Fibroblast of upper back skin (primary cell): ENCODE measurements around the gene NPIPA3.
"Not testable (repeated sequence)": the region's sequence is repeated elsewhere in the genome, so short reads cannot be mapped to it uniquely, and the experiment has no call there.

Experiments used
- DNase-seq: peaks from one replicate; pipeline ENCODE4 v3.0.0-alpha.2; 2013

Gene NPIPA3

DNA sequence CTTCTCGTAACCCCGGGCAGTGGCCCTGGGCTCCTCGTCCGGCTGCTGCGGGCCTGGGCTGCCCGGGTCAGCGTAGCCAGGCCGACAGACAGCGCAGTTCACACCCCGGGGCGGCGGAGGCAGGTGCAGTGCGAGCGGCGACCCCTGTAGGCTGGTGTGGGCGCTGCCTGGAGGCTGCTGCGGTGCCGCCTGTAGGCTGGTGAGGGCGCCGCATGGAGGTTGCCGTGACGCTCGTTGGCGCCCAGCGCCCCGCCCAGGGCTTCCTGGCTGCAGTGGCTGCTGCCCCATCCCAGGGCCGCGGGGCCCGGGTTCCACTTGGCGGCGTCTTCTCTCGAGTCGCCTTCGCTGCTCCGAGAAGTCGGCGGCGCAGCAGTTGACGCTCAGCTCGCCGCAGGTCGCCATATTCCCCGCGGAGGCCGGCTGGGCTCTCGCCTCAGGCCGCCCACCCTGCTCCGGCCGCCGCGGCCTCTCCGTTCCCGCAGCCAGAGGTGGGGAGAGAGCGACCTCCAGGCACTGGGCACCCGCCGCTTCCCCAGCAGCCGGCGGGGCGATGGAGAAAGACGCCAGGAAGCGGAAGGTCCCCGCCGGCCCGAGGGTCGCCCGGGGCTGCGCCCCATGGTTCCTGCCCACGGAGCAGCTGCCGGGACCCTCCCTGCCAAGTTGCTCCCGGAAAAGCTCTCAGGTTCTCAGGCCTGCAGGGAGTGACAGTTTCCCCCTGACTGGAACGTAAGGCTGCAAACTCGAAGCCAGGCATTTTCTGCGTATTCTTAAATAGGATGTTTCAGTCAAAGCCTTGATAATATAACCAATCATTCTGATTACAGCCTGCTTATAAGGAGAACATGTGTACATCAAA lies at the start of gene NPIPA3:
NPIPA3 (plus strand) TSS at position 256 of the 856 bp plus-strand sequence. CDS start 5,533 bp downstream, outside the sequence.
- DNase-seq: not testable (repeated sequence)

DNA sequence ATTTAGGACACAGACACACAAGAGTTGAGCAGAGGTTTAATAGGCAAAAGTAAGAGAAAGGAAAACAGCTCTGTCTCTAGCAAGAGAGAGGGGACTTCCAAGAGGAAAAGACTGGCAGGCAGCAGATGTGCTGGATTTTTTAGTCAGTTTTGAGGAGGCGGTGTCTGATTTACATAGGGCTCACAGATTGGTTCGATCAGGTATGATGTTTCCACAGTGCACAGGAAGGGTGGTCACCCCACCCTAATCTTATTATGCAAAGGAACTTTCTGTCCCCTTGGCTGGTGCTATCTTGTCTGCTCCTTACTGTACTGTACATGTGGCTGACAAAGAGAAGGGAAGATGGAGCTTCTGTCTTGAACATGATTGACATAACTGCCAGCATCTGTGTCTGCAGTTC lies 45.1 kb upstream of the NPIPA3 start:
- DNase-seq: no peak

DNA sequence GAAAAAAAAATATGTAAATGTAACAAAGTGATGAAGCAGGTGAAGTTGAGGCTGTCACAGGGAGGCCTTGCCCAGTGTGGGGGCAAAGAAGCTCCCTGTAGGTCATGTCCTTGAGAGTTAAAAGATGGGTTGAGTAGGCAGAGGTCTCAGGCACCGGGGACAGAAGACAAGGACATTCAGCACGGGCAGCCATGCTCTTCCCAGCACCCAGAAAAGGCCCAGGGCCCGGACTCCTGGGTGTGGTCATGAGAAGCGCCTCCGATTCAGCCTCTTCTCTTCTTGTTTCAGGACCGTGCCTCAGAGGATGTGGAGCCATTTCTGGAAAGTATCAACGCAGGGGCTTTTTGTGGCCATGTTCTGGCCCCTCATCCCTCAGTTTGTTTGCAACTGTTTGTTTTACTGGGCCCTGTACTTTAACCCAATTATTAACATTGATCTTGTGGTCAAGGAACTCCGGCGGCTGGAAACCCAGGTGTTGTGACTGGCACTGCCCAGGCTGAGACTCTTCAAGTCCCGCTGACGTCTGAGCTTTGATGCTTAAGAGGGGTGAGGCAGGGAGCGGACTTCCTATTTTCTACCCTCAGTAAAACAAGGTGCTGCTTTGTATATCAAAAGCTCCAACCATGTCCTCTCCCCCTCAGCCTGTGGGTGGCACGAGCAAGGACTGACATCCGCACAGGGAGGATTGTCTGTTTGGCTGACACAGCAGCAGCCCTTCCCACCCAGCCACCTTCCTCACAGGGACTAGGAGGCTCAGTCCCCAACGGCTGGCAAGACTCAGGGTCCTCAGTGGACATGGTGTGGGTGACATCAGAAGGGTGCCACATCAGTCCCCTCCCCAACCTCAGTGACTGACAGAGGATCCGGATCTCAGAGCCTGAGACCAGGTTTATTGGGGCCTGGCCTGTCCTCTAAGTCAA lies 35.6 kb upstream of the NPIPA3 start:
- DNase-seq: no peak

DNA sequence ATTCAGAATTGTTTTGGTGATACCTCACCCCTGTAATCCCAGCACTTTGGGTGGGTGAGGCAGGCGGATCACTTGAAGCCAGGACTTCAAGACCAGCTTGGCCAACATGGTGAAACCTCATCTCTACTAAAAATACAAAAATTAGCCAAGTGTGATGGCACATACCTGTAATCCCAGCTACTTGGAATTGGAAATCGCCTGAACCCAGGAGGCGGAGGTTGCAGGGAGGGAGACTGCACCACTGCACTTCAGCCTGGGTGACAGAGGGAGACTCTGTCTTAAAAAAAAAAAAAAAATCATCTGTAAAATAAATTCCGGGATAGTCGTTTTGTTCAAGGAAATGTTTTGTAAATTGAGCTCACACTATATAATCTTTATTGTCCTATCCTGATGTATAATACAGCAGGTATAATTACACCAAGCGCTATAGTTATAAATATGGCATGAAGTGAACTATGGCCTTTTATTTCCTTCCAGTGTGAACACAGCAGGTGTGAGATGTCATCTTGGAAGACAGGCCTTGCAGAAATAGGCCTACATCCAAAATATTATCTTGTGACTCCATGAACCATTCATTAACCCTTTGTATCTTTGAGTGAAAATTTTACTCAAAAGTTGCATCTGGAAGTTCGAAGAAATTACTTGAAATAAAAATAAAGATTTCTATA lies 34.5 kb upstream of the NPIPA3 start:
- DNase-seq: no peak

- no peak for DNase-seq
These were observed 33.4 kb upstream of the NPIPA3 start for GRCh38 chr16:14669776-14670175.

DNA sequence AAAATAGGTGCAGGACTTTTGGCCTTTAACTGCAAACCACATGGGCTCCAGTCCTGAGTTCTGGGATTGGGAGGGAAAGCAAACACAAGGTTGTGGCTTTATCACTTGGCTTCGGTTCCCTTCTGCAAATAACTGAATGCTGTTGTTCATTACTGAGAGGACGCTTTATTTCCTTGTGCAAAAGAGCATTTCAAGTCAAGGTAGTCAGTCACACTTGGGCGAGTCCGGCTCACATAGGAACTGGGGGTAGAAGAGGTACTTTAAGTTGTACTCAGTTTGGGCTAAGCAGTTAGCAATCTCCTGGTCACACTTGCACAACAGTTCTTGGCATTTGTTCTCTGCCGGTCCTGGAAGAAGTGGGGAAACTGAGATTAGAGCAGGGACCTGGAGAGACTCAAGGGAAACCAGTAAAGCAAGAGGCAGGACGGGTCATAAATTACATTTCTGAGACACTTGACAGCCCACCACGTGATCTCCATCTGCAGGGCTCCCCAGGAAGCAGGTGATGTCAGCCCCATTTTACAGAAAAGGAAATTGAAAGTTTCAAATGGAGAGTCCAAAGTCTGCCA lies 30.7 kb upstream of the NPIPA3 start:
- DNase-seq: no peak

DNA sequence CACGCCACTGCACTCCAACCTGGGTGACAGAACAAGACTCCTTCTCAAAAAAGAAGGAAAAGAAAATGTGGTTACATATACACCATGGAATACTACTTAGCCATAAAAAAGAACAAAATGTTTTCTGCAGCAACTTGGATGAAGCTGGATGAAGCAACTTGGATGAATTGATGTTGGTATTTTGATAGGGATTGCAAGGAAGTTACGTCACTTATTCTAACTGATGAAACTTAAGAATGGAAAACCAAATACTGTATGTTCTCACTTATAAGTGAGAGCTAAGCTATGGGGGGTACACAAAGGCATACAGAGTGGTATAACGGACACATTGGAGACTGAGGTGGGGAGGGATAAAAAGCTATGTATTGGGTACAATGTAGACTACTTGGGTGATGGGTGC lies 26.6 kb upstream of the NPIPA3 start:
- no peak for DNase-seq

DNA sequence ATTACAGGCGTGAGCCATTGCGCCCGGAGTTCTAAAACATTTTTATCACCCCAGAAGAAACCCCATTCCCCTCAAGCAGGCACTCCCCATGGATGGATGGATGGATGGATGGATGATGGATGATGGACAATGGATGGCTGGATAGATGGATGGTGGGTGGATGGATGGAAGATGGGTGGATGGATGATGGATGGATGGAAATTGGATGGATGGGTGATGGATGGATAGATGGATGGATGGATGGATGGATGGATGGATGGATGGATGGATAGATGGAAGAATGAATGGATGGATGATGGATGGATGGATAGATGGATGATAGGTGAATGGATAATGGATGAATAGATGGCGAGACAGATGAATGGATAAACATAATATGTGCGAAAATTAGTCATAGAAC lies 25.6 kb upstream of the NPIPA3 start:
- DNase-seq: no peak

DNA sequence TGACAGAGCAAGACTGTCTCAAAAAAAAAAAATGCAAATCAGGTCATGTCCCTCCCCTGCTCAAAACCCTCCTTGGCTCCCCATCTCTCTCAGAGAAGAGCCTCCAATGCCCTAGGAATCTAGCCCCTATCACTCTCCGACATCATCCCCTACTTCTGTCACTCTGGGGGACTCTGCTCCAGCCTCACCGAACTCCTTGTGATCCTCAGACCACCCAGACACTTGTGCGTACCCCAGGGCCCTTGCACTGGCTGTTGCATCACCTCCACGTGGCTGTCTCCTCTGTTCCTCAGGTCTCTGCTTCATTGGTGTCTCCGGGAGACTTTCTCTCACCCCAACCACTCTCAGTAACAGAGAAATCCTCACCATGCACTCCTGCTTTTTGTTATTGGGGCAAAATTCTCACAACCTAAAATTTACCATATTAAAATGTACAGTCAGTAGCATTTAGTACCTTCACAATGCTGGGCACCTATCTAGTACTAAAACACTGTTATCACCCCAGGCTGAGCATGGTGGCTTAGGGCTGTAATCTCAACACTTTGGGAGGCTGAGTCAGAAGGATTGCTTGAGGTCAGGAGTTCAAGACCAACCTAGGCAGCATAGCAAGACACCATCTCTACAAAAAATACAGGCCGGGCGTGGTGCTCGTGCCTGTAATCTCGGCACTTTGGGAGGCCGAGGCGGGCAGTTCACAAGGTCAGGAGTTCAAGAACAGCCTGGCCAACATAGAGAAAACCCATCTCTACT lies 24.3 kb upstream of the NPIPA3 start:
- DNase-seq: no peak

GRCh38 chr16:14680396-14680795 lies 22.8 kb upstream of the NPIPA3 start:
- not testable (repeated sequence) for DNase-seq

- no peak for DNase-seq
These were observed 22.1 kb upstream of the NPIPA3 start for GRCh38 chr16:14681115-14681514.

GRCh38 chr16:14682121-14682520 lies 21.1 kb upstream of the NPIPA3 start:
- no peak for DNase-seq

DNA sequence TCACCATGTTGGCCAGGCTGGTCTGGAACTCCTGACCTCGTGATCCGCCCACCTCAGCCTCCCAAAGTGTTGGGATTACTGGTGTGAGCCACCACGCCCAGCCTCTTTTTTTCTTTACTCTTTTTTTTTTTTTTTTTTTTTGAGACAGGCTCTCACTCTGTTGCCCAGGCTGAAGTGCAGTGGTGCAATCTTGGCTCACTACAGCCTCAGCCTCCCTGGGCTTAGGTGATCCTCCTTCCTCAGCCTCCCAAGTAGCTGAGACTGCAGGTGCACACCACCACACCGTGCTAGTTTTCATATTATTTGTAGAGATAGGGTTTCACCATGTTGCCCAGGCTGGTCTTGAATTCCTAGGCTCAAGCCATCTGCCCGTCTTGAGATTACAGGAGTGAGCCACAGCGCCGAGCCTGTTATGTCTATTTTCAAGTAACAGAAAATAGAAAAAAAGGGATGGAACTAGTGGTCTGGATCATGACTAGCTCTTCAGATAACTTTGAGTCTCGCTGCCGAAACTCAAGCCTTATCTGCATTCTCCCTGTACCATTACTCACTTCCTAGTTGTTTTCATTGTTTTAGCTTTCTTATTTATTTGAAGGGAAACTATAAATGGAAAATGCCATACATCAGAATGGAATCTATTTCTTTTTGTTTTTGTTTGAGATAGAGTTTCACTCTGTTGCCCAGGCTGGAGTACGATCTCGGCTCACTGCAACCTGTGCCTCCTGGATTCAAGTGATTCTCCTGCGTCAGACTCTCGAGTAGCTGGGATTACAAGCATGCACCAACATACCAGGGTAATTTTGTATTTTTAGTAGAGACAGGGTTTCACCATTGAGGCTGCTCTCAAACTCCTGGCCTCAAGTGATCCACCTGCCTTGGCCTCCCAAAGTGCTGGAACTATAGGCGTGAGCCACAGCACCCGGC lies 17.1 kb upstream of the NPIPA3 start:
- DNase-seq: not testable (repeated sequence)

GRCh38 chr16:14694129-14694528 lies 9.1 kb upstream of the NPIPA3 start, which contains the start of gene PLA2G10:
TSS of gene PLA2G10 (minus strand) at chr16:14694308. CDS start at chr16:14694229, 79 bp downstream.
- not testable (repeated sequence) for DNase-seq

GRCh38 chr16:14701859-14702258 lies 1.4 kb upstream of the NPIPA3 start:
- not testable (repeated sequence) for DNase-seq

GRCh38 chr16:14702672-14703071 lies 539 bp upstream of the NPIPA3 start:
- DNase-seq: not testable (repeated sequence)

- not testable (repeated sequence) for DNase-seq
These were observed 30.0 kb downstream of the NPIPA3 start for GRCh38 chr16:14733233-14733632.

DNA sequence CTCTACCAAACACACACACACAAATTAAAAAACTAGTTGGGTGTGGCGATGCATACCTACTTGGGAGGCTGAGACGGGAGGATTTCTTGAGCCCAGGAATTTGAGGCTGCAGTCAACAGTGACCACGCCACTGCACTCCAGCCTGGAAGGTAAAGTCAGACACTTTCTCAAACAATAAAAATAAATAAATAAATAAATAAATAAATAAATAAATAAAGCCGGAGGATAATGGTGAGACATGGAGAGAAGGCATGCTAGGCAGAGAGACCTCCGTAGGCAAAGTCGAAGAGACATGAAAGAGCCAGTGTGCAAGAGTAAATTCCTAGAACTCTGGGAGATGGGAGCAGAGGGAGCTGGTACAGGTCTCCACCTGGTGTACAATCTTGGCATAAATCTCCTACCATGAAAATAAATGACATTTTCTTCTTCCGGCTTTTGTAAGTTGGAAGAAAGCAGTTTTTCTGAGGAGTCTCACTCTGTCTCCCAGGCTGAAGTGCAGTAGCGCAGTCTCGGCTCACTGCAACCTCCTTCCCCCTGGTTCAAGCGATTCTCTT lies 37.7 kb downstream of the NPIPA3 start:
- DNase-seq: not testable (repeated sequence)

DNA sequence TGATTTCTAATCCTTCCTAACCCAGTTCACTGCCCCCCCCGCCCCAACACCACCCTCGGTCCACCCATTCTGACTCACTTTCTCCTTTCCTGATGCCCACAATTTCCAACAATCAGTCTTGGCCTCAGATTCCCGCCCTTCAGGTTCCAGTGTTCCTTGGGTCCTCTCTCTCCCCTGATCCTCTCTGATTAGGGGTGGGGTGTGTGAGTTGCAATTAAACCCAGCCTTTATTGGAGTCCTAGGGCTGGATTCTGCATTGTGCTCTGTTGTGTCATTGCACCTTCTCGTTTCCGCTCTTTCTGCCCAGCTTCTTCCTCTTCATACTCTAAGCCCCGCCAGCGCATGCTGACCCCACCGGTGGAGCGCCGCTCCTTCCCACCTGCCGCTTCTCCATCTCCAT lies 38.6 kb downstream of the NPIPA3 start:
- DNase-seq: not testable (repeated sequence)
